GM21423 (cell line): ENCODE measurements around the gene SIL1.
"Not testable (repeated sequence)": the region's sequence is repeated elsewhere in the genome, so short reads cannot be mapped to it uniquely, and the experiment has no call there.

ENCODE experiments used
- ATAC-seq: cut with Tn5 transposase; IDR thresholded peaks from one replicate; pipeline ENCODE4 v1.9.1; 2021; ENCODE audit warnings: mild to moderate bottlenecking, moderate library complexity; ENCODE audit not compliant: unreplicated experiment

The SIL1 gene

GRCh38 chr5:139038613-139039305 lies 159.4 kb downstream of the SIL1 start:
- ATAC-seq: no peak

GRCh38 chr5:139037732-139038131 lies 160.4 kb downstream of the SIL1 start:
- no peak for ATAC-seq

GRCh38 chr5:139036332-139036731 lies 161.8 kb downstream of the SIL1 start:
- ATAC-seq: not testable (repeated sequence)

GRCh38 chr5:139027150-139027549 lies 171.0 kb downstream of the SIL1 start:
- peak; percentile 55 for ATAC-seq

GRCh38 chr5:139025651-139026050 lies 172.5 kb downstream of the SIL1 start:
- no peak for ATAC-seq

GRCh38 chr5:139023286-139023685 lies 174.9 kb downstream of the SIL1 start:
- ATAC-seq: no peak

- ATAC-seq: no peak
Observed at GRCh38 chr5:139022528-139022927, 175.6 kb downstream of the SIL1 start.

GRCh38 chr5:139021346-139021745 lies 176.8 kb downstream of the SIL1 start:
- no peak for ATAC-seq

GRCh38 chr5:139019880-139020279 lies 178.3 kb downstream of the SIL1 start:
- no peak for ATAC-seq

GRCh38 chr5:139019211-139019610 lies 179.0 kb downstream of the SIL1 start:
- no peak for ATAC-seq

- no peak for ATAC-seq
Observed at GRCh38 chr5:139017624-139018023, 180.5 kb downstream of the SIL1 start.

- ATAC-seq: no peak
Observed at GRCh38 chr5:139016186-139016585, 182.0 kb downstream of the SIL1 start.

GRCh38 chr5:139014726-139015125 lies 183.4 kb downstream of the SIL1 start:
- ATAC-seq: no peak

GRCh38 chr5:139012176-139012575 lies 186.0 kb downstream of the SIL1 start:
- ATAC-seq: no peak

- not testable (repeated sequence) for ATAC-seq
Observed at GRCh38 chr5:139011156-139011555, 187.0 kb downstream of the SIL1 start.

- ATAC-seq: no peak
Observed at GRCh38 chr5:139004374-139005307, 193.5 kb downstream of the SIL1 start.

GRCh38 chr5:138999674-139000073 lies 198.5 kb downstream of the SIL1 start:
- no peak for ATAC-seq

- ATAC-seq: no peak
Observed at GRCh38 chr5:138998521-138998920, 199.6 kb downstream of the SIL1 start.

- no peak for ATAC-seq
Observed at GRCh38 chr5:138996120-138996519, 202.0 kb downstream of the SIL1 start.

GRCh38 chr5:138990986-138991590 lies 207.1 kb downstream of the SIL1 start:
- ATAC-seq: no peak

GRCh38 chr5:138989720-138990119 lies 208.4 kb downstream of the SIL1 start:
- ATAC-seq: no peak
